LNCAP (cell line): Measurements from ENCODE around the gene TRMT6.

Source experiments
- TF ChIP-seq, protein P1 (sequence below): fragments of 450-650 bp; IDR thresholded peaks from 2 replicates; pipeline ENCODE4 v1.5.1; 2017; ENCODE audit warnings: mild to moderate bottlenecking

Gene TRMT6, protein sequence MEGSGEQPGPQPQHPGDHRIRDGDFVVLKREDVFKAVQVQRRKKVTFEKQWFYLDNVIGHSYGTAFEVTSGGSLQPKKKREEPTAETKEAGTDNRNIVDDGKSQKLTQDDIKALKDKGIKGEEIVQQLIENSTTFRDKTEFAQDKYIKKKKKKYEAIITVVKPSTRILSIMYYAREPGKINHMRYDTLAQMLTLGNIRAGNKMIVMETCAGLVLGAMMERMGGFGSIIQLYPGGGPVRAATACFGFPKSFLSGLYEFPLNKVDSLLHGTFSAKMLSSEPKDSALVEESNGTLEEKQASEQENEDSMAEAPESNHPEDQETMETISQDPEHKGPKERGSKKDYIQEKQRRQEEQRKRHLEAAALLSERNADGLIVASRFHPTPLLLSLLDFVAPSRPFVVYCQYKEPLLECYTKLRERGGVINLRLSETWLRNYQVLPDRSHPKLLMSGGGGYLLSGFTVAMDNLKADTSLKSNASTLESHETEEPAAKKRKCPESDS

DNA sequence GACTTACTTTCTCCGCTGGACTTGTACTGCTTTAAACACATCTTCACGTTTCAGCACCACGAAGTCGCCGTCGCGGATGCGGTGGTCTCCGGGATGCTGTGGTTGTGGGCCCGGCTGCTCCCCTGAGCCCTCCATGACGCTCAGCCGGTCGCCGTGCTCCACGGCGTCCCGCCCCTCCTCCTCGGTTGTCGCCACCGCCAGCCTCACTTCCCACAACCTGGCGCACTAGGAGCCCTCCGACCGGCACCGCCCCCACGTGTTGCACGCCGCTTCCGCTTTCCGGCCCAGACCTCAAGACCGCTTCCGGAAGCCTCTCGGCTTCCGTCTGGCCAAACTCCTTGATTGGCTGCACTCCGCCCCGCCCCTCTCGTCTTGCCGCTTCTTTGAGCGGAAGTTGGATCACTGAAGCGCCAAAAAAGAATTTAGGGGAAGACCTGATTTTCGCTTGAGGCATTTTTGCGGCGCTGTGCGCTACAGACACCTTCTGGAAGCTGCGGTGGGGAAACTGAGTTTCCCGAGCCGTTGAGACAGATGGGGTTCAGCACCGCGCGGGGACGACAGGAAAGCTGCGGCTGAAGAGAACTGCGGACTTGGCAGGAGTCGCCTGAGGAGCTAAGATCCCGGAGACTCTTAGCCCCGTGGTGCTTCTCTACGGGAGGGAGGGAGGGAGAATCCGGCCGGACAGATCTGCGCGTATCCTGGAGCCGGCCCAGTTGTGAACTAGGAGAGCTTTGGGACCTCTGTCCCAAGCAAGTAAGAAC is at the start of gene TRMT6, which contains the start of gene MCM8:
Gene TRMT6 (minus strand): TSS at position 263 of the 761 bp plus-strand sequence. CDS start 128 bp downstream, at position 135.
Gene MCM8 (plus strand): TSS at position 382 of the 761 bp plus-strand sequence. CDS start 1,364 bp downstream, outside the sequence.
- TF ChIP-seq, protein P1, sequence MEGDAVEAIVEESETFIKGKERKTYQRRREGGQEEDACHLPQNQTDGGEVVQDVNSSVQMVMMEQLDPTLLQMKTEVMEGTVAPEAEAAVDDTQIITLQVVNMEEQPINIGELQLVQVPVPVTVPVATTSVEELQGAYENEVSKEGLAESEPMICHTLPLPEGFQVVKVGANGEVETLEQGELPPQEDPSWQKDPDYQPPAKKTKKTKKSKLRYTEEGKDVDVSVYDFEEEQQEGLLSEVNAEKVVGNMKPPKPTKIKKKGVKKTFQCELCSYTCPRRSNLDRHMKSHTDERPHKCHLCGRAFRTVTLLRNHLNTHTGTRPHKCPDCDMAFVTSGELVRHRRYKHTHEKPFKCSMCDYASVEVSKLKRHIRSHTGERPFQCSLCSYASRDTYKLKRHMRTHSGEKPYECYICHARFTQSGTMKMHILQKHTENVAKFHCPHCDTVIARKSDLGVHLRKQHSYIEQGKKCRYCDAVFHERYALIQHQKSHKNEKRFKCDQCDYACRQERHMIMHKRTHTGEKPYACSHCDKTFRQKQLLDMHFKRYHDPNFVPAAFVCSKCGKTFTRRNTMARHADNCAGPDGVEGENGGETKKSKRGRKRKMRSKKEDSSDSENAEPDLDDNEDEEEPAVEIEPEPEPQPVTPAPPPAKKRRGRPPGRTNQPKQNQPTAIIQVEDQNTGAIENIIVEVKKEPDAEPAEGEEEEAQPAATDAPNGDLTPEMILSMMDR = no peak

DNA sequence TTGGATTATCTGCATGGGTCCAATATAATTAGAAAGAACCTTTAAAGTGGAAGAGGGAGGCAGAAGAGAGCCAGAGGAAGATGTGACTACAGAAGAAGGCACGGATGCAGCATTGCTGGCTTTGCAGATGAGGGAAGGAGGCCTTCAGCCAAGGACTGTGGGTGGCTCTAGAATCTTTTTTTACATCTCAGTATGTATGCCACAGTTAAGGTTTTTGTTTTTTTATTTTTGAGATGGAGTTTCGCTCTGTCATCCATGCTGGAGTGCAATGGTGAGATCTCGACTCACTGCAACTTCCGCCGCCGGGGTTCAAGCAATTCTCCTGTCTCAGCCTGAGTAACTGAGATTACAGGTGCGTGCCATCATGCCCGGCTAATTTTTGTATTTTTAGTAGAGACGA is 49.5 kb upstream of the TRMT6 start:
- TF ChIP-seq, protein P1 = no peak

DNA sequence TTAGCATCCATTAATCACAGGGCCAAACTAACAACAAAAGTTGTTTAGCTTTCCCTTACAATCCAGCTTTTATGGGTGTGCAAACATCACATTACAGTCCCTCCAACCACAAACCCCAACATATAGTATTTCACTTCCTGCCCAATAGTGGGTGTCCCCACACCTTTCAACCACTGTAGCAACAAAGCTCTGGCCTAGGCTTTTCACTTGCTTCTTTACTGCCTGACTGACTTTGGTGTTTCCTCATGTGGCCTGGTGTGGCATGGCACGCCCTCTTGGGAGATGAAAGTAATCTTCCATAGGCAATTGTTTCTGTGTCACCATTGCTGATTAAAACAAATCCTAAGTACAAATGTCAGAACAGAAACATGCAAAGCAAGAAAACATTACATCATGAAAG is 46.4 kb upstream of the TRMT6 start:
- TF ChIP-seq, protein P1 = no peak

DNA sequence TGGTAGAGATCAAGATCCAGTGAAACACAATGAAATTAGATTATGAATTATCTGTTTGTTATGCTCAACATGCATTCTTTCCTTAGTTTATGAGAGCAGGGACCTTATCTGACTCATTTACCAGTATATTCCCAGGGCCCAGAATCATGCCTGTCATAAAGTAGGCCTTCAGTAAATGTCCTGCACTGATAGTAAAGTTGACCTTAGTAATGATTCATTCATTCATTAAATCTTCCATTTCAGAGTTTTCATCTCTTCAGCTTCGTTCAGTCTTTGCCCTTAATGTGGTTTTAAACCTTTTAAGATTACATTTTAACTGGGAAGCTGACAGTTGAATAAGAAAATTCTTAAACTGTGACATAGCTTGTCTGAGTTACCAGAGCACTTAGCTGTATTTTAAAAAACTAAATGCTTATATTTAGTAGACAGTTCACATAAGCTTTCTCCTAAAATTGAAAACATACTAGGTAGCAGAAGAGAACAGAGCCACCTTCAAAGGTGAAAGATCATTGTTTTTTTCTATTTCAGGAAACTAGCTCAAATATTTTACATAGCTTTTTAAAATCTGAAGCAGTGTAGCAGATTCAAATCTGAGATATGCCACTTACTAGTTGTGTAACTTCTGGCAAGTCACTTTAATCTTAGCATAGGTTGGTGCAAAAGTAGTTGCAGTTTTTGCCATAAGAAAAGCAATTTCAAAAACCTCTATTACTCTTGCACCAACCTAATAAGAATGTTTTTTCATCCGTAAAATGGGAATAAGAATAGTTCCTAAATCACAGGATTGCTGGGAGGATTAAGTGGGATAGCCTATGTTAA is 41.5 kb upstream of the TRMT6 start:
- TF ChIP-seq, protein P1 = no peak

DNA sequence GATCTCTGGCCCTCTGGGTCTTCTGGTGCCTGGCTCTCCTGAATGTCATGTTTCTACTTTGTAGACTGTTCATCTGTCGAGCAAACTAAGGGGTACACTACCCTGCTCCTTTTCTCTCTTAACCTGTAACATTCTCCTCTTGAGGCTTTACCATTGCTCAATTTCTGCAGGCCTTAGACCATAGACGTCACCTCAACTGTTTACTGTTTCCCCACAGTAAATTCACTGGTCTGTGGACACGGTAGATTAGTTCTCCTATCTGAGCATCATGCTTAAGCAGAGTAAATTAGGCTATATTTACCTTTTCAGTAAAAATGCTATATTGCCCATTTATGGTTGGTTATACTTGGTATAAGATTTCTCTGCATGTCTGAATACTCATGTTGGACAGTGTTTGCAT is 40.6 kb upstream of the TRMT6 start:
- TF ChIP-seq, protein P1 = no peak

DNA sequence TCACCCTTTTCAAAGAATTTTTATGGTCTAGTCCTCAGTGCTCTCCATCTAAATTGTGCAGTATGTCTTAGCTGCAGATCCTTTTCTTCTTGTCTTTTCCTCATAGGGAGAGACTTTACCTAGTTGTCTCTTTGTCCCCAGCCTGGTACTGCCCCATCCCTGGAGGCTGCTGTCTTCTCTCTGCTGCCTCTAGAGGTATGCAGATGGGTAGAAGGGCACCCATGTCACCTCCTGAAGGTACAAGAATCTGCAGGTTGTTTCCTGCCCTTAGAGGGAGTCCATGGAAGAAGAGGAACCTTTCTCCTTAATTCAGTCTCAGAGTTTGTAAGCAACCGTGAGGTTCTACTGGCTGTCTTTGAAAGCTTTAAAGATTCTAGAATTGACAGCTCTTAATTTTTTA is 39.2 kb upstream of the TRMT6 start:
- TF ChIP-seq, protein P1 = no peak

DNA sequence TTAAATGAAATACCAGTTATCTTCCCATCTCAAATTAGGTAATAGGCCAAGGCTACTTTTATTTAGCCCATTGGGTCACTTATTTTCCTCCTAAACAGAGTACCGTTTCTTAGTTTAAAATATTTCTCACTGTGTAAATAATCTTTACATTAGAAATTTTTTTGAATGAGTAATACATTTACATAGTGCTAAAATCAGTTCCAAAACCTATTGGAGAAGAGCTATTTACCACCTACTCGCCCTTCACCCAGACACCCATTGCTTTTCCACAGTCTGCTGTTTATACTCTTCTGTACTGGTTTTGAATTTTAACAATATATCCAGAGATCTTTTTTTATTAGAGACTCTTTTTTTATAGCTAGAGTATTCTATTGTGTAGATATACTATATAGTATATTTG is 37.0 kb upstream of the TRMT6 start:
- TF ChIP-seq, protein P1 = no peak
